ENCODE results near the gene FNDC1. TPM values are rescaled to one million over a fixed set of nuclear protein-coding genes. Genes with fewer than 3 reads are reported as not detected.

Gene FNDC1
- total RNA-seq, 1 donor from 2014 or later = not detected

- DNase-seq (ENCODE audit: low spot score) = peak; percentile 82
- H3K27ac ChIP-seq = no peak overlapping the region
- no peak overlapping the region for H3K4me2 ChIP-seq
- H3F3A ChIP-seq (ENCODE audit: low read depth) = no peaks in the 10 kb centered on the region
- H3K27ac Mint-ChIP-seq = no peak overlapping the region
- no peak overlapping the region for H3K4me3 Mint-ChIP-seq
- no peaks in the 10 kb centered on the region for H3K9me3 ChIP-seq (ENCODE audit: low read depth)
- H3K4me1 Mint-ChIP-seq = peaks cover 19% of the 10 kb centered on the region
- no peaks in the 10 kb centered on the region for H3K36me3 Mint-ChIP-seq
- no peaks in the 10 kb centered on the region for H3K36me3 ChIP-seq
- peaks cover 9% of the 10 kb centered on the region for H3K4me1 ChIP-seq
- H4K20me1 ChIP-seq (ENCODE audit: low read depth) = no peaks in the 10 kb centered on the region
- no peak for TF ChIP-seq EZH2 (IDR thresholded peaks at IDR 0.05)
- peak; percentile 68 for TF ChIP-seq CTCF (IDR thresholded peaks at IDR 0.05)
- H3K27me3 Mint-ChIP-seq (ENCODE audit: insufficient read depth, low read depth) = peaks cover 5% of the 10 kb centered on the region
- peak overlapping the region; percentile 71 for H2AFZ ChIP-seq (replicated peaks)
- H3K4me3 ChIP-seq = no peak overlapping the region
- H3K9me3 Mint-ChIP-seq = no peaks in the 10 kb centered on the region
- no peak overlapping the region for H3K9ac ChIP-seq
- peaks cover 5% of the 10 kb centered on the region for H3K27me3 ChIP-seq
- H3K79me2 ChIP-seq (ENCODE audit: low read depth) = no peaks in the 10 kb centered on the region
Observed at GRCh38 chr6:159217595-159218275, 48.5 kb downstream of the FNDC1 start.

GRCh38 chr6:159220093-159220492 is 50.9 kb downstream of the FNDC1 start:
- H3K27me3 ChIP-seq = peaks cover 7% of the 10 kb centered on the region
- DNase-seq (ENCODE audit: low spot score) = no peak
- no peaks in the 10 kb centered on the region for H3K36me3 Mint-ChIP-seq
- H3K9ac ChIP-seq = no peak overlapping the region
- no peak overlapping the region for H3K27ac ChIP-seq
- H3K27ac Mint-ChIP-seq = no peak overlapping the region
- peaks cover 5% of the 10 kb centered on the region for H3K4me1 ChIP-seq
- no peaks in the 10 kb centered on the region for H4K20me1 ChIP-seq (ENCODE audit: low read depth)
- H3F3A ChIP-seq (ENCODE audit: low read depth) = no peaks in the 10 kb centered on the region
- TF ChIP-seq EZH2 (IDR thresholded peaks at IDR 0.05) (no peak), CTCF (IDR thresholded peaks at IDR 0.05) (no peak), EZH2phosphoT487 (IDR thresholded peaks at IDR 0.05) (no peak)
- peaks cover 7% of the 10 kb centered on the region for H3K4me1 Mint-ChIP-seq
- no peaks in the 10 kb centered on the region for H3K79me2 ChIP-seq (ENCODE audit: low read depth)
- H3K9me3 Mint-ChIP-seq = no peaks in the 10 kb centered on the region
- H3K4me3 ChIP-seq = no peak overlapping the region
- no peak overlapping the region for H2AFZ ChIP-seq (replicated peaks)
- no peak overlapping the region for H3K4me2 ChIP-seq
- H3K9me3 ChIP-seq (ENCODE audit: low read depth) = no peaks in the 10 kb centered on the region
- no peak overlapping the region for H3K4me3 Mint-ChIP-seq
- H3K27me3 Mint-ChIP-seq (ENCODE audit: insufficient read depth, low read depth) = peaks cover 2% of the 10 kb centered on the region
- H3K36me3 ChIP-seq = no peaks in the 10 kb centered on the region

GRCh38 chr6:159221486-159222170 is 52.4 kb downstream of the FNDC1 start:
- TF ChIP-seq CTCF (IDR thresholded peaks at IDR 0.05) = no peak
- no peak for TF ChIP-seq EZH2phosphoT487 (IDR thresholded peaks at IDR 0.05)
- TF ChIP-seq EZH2 (IDR thresholded peaks at IDR 0.05) = no peak

More at GRCh38 chr6:159221486-159222170, 52.4 kb downstream of the FNDC1 start:
- no peaks in the 10 kb centered on the region for H3F3A ChIP-seq (ENCODE audit: low read depth)
- Mint-ChIP-seq H3K9me3 (no peaks in the 10 kb centered on the region), H3K27me3 (ENCODE audit: insufficient read depth, low read depth) (peaks cover 2% of the 10 kb centered on the region), H3K4me3 (no peak overlapping the region), H3K36me3 (no peaks in the 10 kb centered on the region), H3K27ac (no peak overlapping the region), H3K4me1 (peaks cover 7% of the 10 kb centered on the region)
- H3K36me3 ChIP-seq = no peaks in the 10 kb centered on the region
- no peak overlapping the region for H3K9ac ChIP-seq
- no peak overlapping the region for H3K4me2 ChIP-seq
- H2AFZ ChIP-seq (replicated peaks) = no peak overlapping the region
- DNase-seq (ENCODE audit: low spot score) = no peak
- no peak overlapping the region for H3K27ac ChIP-seq
- no peaks in the 10 kb centered on the region for H4K20me1 ChIP-seq (ENCODE audit: low read depth)
- H3K9me3 ChIP-seq (ENCODE audit: low read depth) = no peaks in the 10 kb centered on the region
- H3K4me1 ChIP-seq = peaks cover 5% of the 10 kb centered on the region
- H3K27me3 ChIP-seq = peaks cover 12% of the 10 kb centered on the region
- no peak overlapping the region for H3K4me3 ChIP-seq
- no peaks in the 10 kb centered on the region for H3K79me2 ChIP-seq (ENCODE audit: low read depth)

Measured in neural progenitor cell (in vitro differentiated cells).